ENCODE data around the gene GSDMA.

Gene GSDMA

GRCh38 chr17:40023590-40024292 is 60.9 kb downstream of the GSDMA start:
- DNase-seq: no peak

- DNase-seq: no peak
Measured at GRCh38 chr17:40024901-40025300, 62.1 kb downstream of the GSDMA start.

DNA sequence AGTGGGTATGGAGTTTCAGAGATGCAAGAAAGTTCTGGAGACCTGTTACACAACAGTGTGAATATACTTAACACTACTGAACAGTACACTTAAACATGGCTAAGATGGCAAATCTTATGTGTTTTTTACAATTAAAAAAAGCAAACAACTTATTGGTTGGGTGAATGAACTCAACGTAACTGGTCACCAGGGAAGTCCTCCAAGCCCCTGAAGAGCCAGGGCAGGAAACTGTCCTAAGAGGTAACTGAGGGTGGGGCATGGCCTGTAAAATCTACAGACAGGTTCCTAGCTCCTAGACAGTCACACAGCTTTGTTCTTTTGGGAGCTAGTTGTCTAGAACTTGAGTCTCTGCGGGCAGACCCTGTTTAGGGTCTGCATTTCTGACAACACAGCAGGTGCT is 62.8 kb downstream of the GSDMA start:
- no peak for DNase-seq

GRCh38 chr17:40025991-40026815 is 63.4 kb downstream of the GSDMA start:
- DNase-seq: no peak

GRCh38 chr17:40026816-40027613 is 64.2 kb downstream of the GSDMA start:
- peak; percentile 48 for DNase-seq
